ENCODE results near the gene NCAM1.

DNA sequence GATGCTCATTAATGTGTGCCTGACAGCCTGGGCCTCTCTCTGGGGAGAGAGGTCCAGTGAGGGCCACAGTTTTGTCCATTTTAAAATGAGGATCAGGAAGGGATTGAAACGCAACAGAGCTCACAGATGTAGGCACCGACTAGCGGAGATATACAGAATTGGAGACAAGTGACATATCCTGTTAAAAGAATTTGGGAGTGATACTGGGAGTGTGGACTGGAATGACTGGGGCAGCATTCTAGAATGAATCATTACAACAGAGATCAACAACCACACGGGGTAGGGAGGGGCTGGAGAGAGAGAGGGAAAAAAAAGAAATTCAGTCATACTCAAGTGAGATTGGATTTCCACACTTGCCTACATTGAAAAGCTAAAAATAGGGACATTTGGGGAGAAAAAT lies 2.5 kb upstream of the NCAM1 start:
- no peak for TF ChIP-seq YEATS2 (CRISPR knock-in tag; IDR thresholded peaks at IDR 0.05; ENCODE audit: borderline replicate concordance)
- TF ChIP-seq TCF7L2 (IDR thresholded peaks at IDR 0.05; ENCODE audit: low read depth, low read length), result no peak
- TF ChIP-seq SMC3 (IDR thresholded peaks at IDR 0.05; ENCODE audit: low read length), result no peak
- TF ChIP-seq MTA3 (CRISPR knock-in tag; IDR thresholded peaks at IDR 0.05), result no peak
- no peak for TF ChIP-seq MXI1 (IDR thresholded peaks at IDR 0.05; ENCODE audit: borderline replicate concordance, low read depth, low read length)
